K562 (cell line): ENCODE results near the gene MYO1E. TPM values are rescaled to one million over a fixed set of nuclear protein-coding genes. Genes with fewer than 3 reads are reported as not detected.

Source experiments
- ATAC-seq: fragments of 200-7000 bp; cut with Tn5 transposase; 3 replicates; pipeline ENCODE4 v1.9.1; 2020; ENCODE audit warnings: moderate library complexity
- BruUV-seq: library from RNA; stranded (reverse); fragments of 400-500 nt; replicated peaks from 2 replicates; lab custom pipeline; 2021; lab: Mats Ljungman, UMichigan
- CTCF ChIA-PET: fragments of 300-600 bp; formaldehyde crosslinking; extraction: SDS; loops from one replicate; lab custom pipeline; 2021; ENCODE audit warnings: low intra/inter-chr PET ratio; lab: Yijun Ruan, JAX
- POLR2A ChIA-PET: fragments of 300-600, 350-650 bp; sonication (Branson Sonifier 250); formaldehyde crosslinking; extraction: SDS; loops from one replicate; lab custom pipeline; 2021; ENCODE audit warnings: antibody characterized with exemption, inconsistent platforms; lab: Yijun Ruan, JAX
- DNase-seq, 4 experiments: peaks; one replicate each; pipeline versions ENCODE4 v3.0.0 to v3.0.0-alpha.2; 2011 to 2018; ENCODE audit warnings: low spot score in 3 of 4, mixed read lengths in 3 of 4; ENCODE audit errors: extremely low read depth in 1 of 4
- FAIRE-seq: peaks from 2 replicates; lab custom pipeline; 2011; peaks lifted over from hg19 to GRCh38; lab: Jason Lieb, UNC
- H2AFZ ChIP-seq: 2 replicates; pipeline ENCODE4 v1.6.0; 2011; ENCODE audit warnings: low read depth, low read length, control low read depth, inconsistent platforms
- H3K27ac ChIP-seq: fragments of 200-600 bp; 3 replicates; pipeline ENCODE4 v1.8.0; 2011; ENCODE audit warnings: low read depth, mild to moderate bottlenecking, control low read depth, inconsistent platforms, low read length, moderate library complexity, mixed read lengths; ENCODE audit errors: extremely low read depth
- H3K27me3 ChIP-seq, 2 experiments: fragments of 300-600 bp in 1 of 2; 2 replicates in 1 of 2; 3 replicates in 1 of 2; pipeline versions ENCODE4 v1.6.0 to v1.8.0; 2011; ENCODE audit warnings: inconsistent platforms in 2 of 2, low read length in 2 of 2, mild to moderate bottlenecking in 1 of 2, mixed read lengths in 1 of 2, moderate library complexity in 1 of 2; ENCODE audit not compliant: control insufficient read depth in 2 of 2, insufficient read depth in 2 of 2
- H3K36me3 ChIP-seq: fragments of 300-600 bp; 3 replicates; pipeline ENCODE4 v1.8.0; 2011; ENCODE audit warnings: mild to moderate bottlenecking, low read length, inconsistent platforms; ENCODE audit not compliant: control insufficient read depth, insufficient read depth
- H3K4me1 ChIP-seq, 2 experiments: fragments of 200-600 bp in 1 of 2; replicated peaks in 1 of 2; 2 replicates in 1 of 2; 3 replicates in 1 of 2; pipeline versions ENCODE4 v1.5.1 to v1.8.0; 2011; ENCODE audit warnings: inconsistent platforms in 2 of 2, low read length in 2 of 2, mild to moderate bottlenecking in 1 of 2, mixed read lengths in 1 of 2, moderate library complexity in 1 of 2; ENCODE audit not compliant: control insufficient read depth in 2 of 2, insufficient read depth in 2 of 2
- H3K4me2 ChIP-seq: 2 replicates; pipeline ENCODE4 v1.6.1; 2011; ENCODE audit warnings: low read length, control low read depth, inconsistent platforms, mixed read lengths; ENCODE audit not compliant: insufficient read depth
- H3K4me3 ChIP-seq: fragments of 200-600 bp; sonication (generic), shearing (Covaris generic); 2 replicates; pipeline ENCODE4 v1.5.1; 2016; ENCODE audit warnings: control low read depth, inconsistent platforms
- H3K79me2 ChIP-seq: fragments of 200-600 bp; 3 replicates; pipeline ENCODE4 v1.8.0; 2011; ENCODE audit warnings: low read length, inconsistent platforms; ENCODE audit not compliant: control insufficient read depth, insufficient read depth
- H3K9ac ChIP-seq, 2 experiments: 2 replicates each; pipeline versions ENCODE4 v1.6.0 to v1.6.1; 2011; ENCODE audit warnings: low read depth in 2 of 2, low read length in 2 of 2, control low read depth in 1 of 2, inconsistent platforms in 1 of 2, mild to moderate bottlenecking in 1 of 2, mixed read lengths in 1 of 2; ENCODE audit not compliant: insufficient read depth in 1 of 2
- H3K9me1 ChIP-seq: one replicate; pipeline ENCODE4 v1.6.0; 2011; ENCODE audit warnings: inconsistent platforms, mild to moderate bottlenecking, low read length, moderate library complexity; ENCODE audit not compliant: control insufficient read depth, insufficient read depth
- H3K9me3 ChIP-seq: replicated peaks from 2 replicates; pipeline ENCODE4 v1.5.1; 2011; ENCODE audit warnings: low read depth, low read length, inconsistent platforms; ENCODE audit not compliant: control insufficient read depth, insufficient read depth
- H4K20me1 ChIP-seq: replicated peaks from 2 replicates; pipeline ENCODE4 v1.6.1; 2011; ENCODE audit warnings: low read length, inconsistent platforms, mixed read lengths; ENCODE audit not compliant: control insufficient read depth, insufficient read depth
- C11orf30 ChIP-seq: fragments of 450-650 bp; IDR thresholded peaks from 2 replicates; pipeline ENCODE4 v1.6.1; 2016; ENCODE audit warnings: low read depth, mild to moderate bottlenecking
- CBX5 ChIP-seq: IDR thresholded peaks from 2 replicates; pipeline ENCODE4 v1.6.1; 2014; ENCODE audit warnings: low read depth, borderline replicate concordance
- CTBP1 ChIP-seq: fragments of 450-650 bp; IDR thresholded peaks from 2 replicates; pipeline ENCODE4 v1.6.1; 2016; ENCODE audit warnings: borderline replicate concordance
- HDAC2 ChIP-seq: fragments of 450-650 bp; IDR thresholded peaks from 2 replicates; pipeline ENCODE4 v1.6.1; 2016; ENCODE audit warnings: mild to moderate bottlenecking
- KAT2B ChIP-seq: IDR thresholded peaks from one replicate; pipeline ENCODE4 v1.6.1; 2012; ENCODE audit warnings: low read depth, mild to moderate bottlenecking, control low read depth, inconsistent platforms, low read length, moderate library complexity
- PRPF4 ChIP-seq: fragments of 200-400 bp; formaldehyde crosslinking; IDR thresholded peaks from one replicate; pipeline ENCODE4 v1.6.1; 2017; ENCODE audit warnings: low read length, low read depth, mild to moderate bottlenecking; ENCODE audit not compliant: insufficient read depth, poor library complexity, severe bottlenecking
- ZKSCAN8 ChIP-seq: fragments of 200-800 bp; sonication (Bioruptor generic); IDR thresholded peaks from 2 replicates; pipeline ENCODE4 v1.6.1; 2016; ENCODE audit warnings: missing genetic modification characterization, missing compliant biosample characterization
- WGBS: fragments of 100-300 bp; shearing (Covaris generic); methylation state at CpG from one replicate; pipeline ENCODE4 v1.1.6; 2016; ENCODE audit warnings: low coverage, mixed read lengths; ENCODE audit not compliant: insufficient coverage; ENCODE audit errors: missing lambda C conversion rate; 5-methylcytosine and 5-hydroxymethylcytosine counted together
- in situ Hi-C: fragments of 300-500 bp; cut with MboI; formaldehyde crosslinking; loops from 4 replicates; pipeline ENCODE4 v1.15.0; 2018; ENCODE audit warnings: inconsistent platforms, mixed read lengths
- intact Hi-C: fragments of 100-400 bp; cut with micrococcal nuclease; formaldehyde crosslinking; loops from 2 replicates; pipeline ENCODE4 v1.14.2; 2022
- polyA plus RNA-seq, 8 experiments: library from polyadenylated mRNA; depleted of rRNA in 4 of 8; stranded (reverse) in 5 of 8; unstranded in 3 of 8; fragments of >200 nt; fragmentation: Nextera tagmentation in 2 of 8; fragmentation: Illumina TruSeq in 1 of 8; extraction: Ambion mirVana in 2 of 8; extraction: Trizol in 1 of 8; gene quantifications; 2 replicates each; pipeline versions ENCODE4 v1.2.1 to v1.2.3, GENCODE V29; 2011 to 2014; ENCODE audit warnings: inconsistent platforms in 1 of 8, missing spikeins in 1 of 8
- total RNA-seq, 7 experiments: library from RNA; depleted of rRNA in 6 of 7; stranded (reverse); fragments of >200 nt in 6 of 7; fragmentation: Illumina TruSeq in 2 of 7; extraction: Trizol in 2 of 7; gene quantifications; 2 replicates each; pipeline versions ENCODE4 v1.2.1 to v1.2.3, GENCODE V29; 2011 to 2021; ENCODE audit warnings: low replicate concordance in 1 of 7
- TF ChIP-seq, protein P1 (sequence below): sonication (generic); formaldehyde crosslinking; IDR thresholded peaks from 2 replicates; pipeline ENCODE4 v1.8.0; 2022; ENCODE audit warnings: mild to moderate bottlenecking, low read depth, missing genetic modification reagents
- TF ChIP-seq, protein P2 (sequence below): sonication (generic); formaldehyde crosslinking; IDR thresholded peaks from 2 replicates; pipeline ENCODE4 v1.8.1; 2022; ENCODE audit warnings: missing genetic modification reagents
- TF ChIP-seq, protein P3 (sequence below): sonication (generic); formaldehyde crosslinking; IDR thresholded peaks from 2 replicates; pipeline ENCODE4 v1.8.0; 2023; ENCODE audit warnings: mild to moderate bottlenecking, missing genetic modification reagents

MYO1E gene
- total and polyA plus RNA-seq, 9 of the 15 experiments (the other 6 are each of a cell fraction or from before 2014, with no cell fraction given), result under 0.01 to 0.44 (median 0.01) TPM; not detected in 6

DNA sequence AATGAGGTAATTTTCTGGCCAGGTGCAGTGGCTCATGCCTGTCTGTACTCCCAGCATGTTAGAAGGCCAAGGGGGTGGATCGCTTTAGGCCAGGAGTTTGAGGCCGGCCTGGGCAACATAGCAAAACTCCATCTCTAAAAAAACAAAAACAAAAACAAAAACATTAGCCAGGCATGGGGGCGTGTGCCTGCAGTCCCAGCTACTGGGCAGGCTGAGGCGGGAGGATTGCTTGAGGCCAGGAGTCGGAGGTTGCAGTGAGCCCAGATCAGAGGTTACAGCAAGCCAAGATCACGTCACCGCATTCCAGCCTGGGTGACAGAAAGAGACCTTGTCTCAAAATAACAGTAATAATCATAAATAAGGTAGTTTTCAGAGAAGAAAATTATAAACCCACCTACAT, 110.4 kb downstream of the MYO1E start:
- H3K4me2 ChIP-seq, result no peak overlapping the region
- no peaks in the 10 kb centered on the region for H3K79me2 ChIP-seq
- no peaks in the 10 kb centered on the region for H3K36me3 ChIP-seq
- no TSS peak for BruUV-seq
- H3K9ac ChIP-seq, result no peak overlapping the region
- ChIA-PET CTCF (no interaction called here), POLR2A (no interaction called here)
- no peak for DNase-seq
- H3K9me1 ChIP-seq, result no peaks in the 10 kb centered on the region
- no peak overlapping the region for H2AFZ ChIP-seq
- H3K9me3 ChIP-seq, result no peaks in the 10 kb centered on the region
- intact Hi-C loops (no loop called here), in situ Hi-C loops (no loop called here)
- H3K27me3 ChIP-seq, result peaks cover 4 to 9% of the 10 kb centered on the region in 2 experiments; a peak in 3 of 5 replicates
- WGBS, result 2% methylated on average over 7 of the region's 7 CpGs
- no peak overlapping the region for H3K27ac ChIP-seq
- no peak for FAIRE-seq
- TF ChIP-seq CBX5 (no peak), CTBP1 (no peak), C11orf30 (no peak), ZKSCAN8 (CRISPR knock-in tag) (no peak), KAT2B (no peak), HDAC2 (no peak), PRPF4 (no peak)
- TF ChIP-seq, protein P1, sequence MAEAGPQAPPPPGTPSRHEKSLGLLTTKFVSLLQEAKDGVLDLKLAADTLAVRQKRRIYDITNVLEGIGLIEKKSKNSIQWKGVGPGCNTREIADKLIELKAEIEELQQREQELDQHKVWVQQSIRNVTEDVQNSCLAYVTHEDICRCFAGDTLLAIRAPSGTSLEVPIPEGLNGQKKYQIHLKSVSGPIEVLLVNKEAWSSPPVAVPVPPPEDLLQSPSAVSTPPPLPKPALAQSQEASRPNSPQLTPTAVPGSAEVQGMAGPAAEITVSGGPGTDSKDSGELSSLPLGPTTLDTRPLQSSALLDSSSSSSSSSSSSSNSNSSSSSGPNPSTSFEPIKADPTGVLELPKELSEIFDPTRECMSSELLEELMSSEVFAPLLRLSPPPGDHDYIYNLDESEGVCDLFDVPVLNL (CRISPR knock-in tag), result no peak
- TF ChIP-seq, protein P2, sequence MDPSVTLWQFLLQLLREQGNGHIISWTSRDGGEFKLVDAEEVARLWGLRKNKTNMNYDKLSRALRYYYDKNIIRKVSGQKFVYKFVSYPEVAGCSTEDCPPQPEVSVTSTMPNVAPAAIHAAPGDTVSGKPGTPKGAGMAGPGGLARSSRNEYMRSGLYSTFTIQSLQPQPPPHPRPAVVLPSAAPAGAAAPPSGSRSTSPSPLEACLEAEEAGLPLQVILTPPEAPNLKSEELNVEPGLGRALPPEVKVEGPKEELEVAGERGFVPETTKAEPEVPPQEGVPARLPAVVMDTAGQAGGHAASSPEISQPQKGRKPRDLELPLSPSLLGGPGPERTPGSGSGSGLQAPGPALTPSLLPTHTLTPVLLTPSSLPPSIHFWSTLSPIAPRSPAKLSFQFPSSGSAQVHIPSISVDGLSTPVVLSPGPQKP, result no peak
- TF ChIP-seq, protein P3, sequence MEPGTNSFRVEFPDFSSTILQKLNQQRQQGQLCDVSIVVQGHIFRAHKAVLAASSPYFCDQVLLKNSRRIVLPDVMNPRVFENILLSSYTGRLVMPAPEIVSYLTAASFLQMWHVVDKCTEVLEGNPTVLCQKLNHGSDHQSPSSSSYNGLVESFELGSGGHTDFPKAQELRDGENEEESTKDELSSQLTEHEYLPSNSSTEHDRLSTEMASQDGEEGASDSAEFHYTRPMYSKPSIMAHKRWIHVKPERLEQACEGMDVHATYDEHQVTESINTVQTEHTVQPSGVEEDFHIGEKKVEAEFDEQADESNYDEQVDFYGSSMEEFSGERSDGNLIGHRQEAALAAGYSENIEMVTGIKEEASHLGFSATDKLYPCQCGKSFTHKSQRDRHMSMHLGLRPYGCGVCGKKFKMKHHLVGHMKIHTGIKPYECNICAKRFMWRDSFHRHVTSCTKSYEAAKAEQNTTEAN (CRISPR knock-in tag), result no peak
- no peaks in the 10 kb centered on the region for H3K4me1 ChIP-seq
- no peaks in the 10 kb centered on the region for H4K20me1 ChIP-seq
- H3K4me3 ChIP-seq, result no peak overlapping the region
- ATAC-seq, result no peak
